Stromal cell of bone marrow (primary cell): ENCODE data around the gene UNK.
"Not testable (repeated sequence)": the region's sequence is repeated elsewhere in the genome, so short reads cannot be mapped to it uniquely, and the experiment has no call there.

Source experiments
- DNase-seq: peaks from one replicate; pipeline ENCODE4 v3.0.0-alpha.2; 2012; ENCODE audit warnings: low read depth

The UNK gene

DNA sequence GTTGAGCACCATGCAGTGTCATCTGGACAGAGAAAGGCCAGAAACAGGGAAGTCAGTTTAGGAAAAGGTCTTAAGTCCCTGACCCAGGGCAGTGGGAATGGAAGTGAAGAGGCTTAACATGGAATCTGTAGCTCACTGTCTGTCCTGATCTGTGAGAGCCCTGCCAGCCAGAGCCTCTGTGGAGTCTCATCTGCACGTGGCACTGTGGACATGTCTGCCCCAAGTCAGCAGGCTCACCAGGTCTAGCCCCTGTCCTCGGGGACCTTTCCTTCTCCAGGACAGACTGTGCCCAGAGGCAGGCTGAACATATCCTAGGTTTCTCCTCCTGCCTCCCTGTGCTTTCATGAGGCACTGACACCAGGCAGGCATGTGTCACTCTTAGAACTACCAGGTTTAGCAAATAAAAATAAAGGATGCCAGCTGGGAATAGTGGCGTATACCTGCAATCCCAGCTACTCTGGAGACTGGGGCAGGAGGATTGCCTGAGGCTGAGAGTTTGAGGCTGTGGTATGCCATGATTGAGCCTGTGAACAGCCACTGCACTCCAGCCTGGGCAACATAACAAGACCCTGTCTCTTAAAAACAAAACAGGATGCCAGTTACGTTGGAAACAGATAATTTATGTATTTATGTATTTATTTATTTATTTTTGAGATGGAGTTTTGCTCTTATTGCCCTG lies 22.4 kb downstream of the UNK start:
- DNase-seq: no peak

GRCh38 chr17:75807861-75808260 lies 23.3 kb downstream of the UNK start:
- no peak for DNase-seq

GRCh38 chr17:75808549-75808904 lies 23.9 kb downstream of the UNK start:
- no peak for DNase-seq

DNA sequence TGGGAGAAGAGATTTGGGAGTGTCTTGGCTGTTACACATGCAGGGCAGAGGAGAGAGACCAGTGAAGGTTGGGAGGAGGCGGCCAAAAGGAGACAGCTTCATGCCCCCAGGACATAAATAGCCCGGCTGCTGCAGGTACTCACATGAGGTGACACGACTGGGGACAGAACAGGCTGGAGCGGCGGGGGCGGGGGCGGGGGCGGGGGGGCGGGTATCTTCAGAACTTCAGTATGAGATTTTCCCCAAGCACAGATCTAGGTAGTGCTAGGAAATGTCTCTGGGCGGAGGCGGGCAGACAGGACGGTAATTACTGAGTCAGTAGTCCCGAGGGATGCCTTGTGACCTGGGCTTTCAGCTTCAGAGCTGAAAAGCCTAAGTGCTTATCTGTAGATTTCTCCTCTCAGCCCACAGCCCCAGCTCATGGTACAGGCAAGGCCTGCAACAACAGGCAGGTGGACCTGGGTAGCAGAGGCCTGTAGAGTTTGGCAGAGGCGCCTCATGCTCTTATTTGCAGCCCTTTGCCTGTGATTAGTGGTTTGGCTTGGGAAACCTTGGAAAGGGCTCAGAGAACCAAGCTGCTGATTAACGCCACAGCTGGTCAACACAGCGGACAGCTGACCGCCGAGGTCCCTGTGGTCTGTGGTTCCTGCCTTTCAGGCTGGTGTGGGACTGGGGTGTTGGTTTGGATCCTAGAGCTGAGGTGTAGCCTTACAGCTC lies 24.5 kb downstream of the UNK start:
- peak; percentile 84 for DNase-seq

GRCh38 chr17:75809631-75810111 lies 25.1 kb downstream of the UNK start:
- no peak for DNase-seq

DNA sequence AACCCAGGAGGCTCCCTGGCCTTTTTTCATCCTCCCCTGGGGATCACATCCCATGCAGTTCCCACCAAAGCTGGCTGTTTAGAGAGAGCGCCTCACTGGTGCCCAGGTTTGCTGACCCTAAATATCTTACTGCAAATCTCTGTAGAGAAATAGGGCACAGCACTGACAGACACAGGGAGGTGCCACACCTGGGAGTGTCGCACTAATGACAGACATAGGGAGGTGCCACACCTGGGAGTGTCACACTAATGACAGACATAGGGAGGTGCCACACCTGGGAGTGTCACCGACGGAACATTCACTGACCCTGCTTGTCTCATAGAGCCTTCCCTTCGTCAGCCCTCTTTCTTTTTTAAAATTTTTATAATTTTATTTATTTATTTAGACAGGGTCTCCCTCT lies 25.6 kb downstream of the UNK start:
- DNase-seq: no peak

DNA sequence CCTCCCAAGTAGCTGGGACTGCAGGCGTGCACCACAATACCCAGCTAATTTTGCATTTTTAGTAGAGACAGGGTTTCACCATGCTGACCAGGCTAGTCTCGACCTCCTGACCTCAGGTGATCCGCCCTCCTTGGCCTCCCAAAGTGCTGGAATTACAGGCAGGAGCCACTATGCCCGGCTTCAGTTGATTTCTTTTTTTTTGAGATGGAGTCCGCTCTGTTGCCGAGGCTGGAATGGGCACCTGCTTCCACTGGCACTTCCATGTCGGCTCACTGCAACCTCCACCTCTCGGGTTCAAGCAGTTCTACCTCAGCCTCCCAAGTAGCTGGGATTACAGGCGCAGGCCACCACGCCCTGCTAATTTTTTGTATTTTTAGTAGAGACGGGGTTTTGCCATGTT lies 26.1 kb downstream of the UNK start:
- DNase-seq: not testable (repeated sequence)

DNA sequence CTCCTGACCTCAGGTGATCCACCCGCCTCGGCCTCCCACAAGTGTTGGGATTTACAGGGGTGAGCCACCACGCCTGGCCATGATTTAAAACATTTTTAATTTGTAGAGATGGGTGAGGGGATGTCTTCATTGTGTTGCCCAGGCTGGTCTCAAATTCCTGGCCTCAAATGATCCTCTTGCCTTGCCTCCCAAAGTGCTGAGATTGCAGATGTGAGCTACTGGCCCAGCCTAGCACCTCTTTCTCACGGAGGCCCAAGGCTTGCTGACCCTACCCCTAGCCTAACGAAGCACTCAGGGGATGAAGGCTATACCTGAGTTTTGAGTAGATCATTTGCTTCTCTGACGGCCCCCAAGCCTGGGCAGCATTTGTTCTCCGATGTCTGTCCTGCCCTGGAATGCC lies 26.6 kb downstream of the UNK start:
- no peak for DNase-seq

DNA sequence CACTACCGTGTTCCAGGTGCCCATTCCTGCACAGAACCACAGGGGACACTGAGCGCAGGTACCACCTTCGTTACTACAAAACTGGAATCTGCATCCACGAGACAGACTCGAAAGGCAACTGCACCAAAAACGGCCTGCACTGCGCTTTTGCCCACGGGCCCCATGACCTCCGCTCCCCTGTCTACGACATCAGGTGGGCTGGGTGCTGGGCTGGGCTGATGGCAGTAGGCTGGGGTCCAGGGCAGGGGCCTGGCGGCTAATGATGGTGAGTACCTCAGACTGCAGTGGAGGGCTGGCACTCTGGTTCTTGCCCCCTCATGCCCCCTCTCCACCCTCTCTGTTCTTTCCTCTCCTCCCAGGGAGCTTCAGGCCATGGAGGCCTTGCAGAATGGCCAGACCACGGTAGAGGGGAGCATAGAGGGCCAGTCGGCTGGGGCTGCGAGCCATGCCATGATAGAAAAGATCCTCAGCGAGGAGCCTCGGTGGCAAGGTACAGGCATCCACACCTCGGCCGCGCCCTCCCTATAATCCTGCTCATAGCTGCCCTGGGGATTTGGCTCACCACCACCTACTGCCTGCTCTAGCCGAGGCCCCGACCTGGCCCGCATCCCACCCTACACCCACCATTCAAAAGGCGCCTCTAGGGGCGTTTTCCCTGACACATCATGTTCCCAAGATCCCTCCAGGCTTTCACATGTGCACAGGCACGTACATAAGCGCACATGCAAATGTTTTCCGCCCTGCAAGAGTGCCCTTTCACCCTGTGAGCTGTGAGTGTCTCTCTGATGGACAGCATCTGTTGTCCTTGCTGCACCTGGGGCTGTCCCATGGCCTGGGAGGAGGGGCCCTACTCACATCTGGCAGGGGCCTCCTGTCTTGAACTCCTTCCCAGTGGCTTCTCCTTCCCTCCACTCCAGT lies 27.7 kb downstream of the UNK start:
- DNase-seq: no peak

DNA sequence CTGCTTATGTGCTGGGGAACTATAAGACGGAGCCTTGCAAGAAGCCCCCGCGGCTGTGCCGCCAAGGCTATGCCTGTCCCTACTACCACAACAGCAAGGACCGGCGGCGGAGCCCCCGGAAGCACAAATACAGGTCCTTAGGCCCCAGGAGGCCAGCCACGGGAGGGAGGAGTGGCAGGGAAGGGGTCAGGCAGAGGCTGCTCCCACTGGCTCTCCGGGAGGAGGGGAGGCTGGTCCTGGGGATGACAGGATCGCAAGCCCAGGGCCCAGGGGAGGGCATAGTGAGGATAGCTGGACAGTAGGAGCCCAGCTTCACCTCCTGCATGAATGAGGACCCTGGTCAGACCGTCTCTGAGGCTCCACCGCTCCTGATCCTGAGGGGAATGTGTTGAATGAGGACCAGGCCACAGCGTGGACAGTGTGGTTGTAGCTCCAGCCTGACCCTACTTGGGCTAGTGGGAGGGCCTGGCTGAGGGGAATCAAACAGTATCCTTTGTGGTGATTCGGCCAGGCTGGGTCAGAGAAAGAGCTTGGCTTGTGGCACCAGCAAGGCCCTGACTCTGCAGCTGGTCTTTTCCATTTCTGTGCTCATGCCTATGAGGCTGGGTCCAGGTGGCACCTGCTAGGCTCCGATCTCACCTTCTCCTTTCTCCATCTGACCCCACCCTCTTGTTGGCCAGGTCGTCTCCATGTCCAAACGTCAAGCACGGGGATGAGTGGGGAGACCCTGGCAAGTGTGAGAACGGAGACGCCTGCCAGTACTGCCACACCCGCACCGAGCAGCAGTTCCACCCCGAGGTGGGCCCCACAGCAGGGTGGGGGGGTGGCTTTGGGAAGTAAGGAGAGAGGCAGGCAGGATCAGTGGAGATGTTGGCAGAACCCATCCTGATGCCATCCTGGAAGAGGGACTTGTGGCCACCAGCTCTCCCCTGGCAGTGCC lies 28.7 kb downstream of the UNK start:
- DNase-seq: no peak

DNA sequence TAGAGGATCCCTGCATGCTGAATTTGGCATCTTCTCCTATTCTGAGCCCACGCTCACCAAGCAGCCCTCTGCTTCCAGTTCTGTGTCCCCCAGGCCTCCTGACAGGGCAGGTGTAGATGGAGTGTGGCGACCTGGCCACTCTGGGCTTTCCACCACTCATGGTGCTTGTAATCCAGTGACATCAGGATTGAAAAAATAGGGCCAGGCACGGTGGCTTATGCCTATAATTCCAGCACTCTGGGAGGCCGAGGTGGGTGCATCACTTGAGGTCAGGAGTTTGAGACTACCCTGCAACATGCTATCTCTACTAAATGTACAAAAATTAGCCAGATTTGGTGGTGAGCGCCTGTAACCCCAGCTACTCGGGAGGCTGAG lies 29.4 kb downstream of the UNK start:
- DNase-seq: no peak

DNA sequence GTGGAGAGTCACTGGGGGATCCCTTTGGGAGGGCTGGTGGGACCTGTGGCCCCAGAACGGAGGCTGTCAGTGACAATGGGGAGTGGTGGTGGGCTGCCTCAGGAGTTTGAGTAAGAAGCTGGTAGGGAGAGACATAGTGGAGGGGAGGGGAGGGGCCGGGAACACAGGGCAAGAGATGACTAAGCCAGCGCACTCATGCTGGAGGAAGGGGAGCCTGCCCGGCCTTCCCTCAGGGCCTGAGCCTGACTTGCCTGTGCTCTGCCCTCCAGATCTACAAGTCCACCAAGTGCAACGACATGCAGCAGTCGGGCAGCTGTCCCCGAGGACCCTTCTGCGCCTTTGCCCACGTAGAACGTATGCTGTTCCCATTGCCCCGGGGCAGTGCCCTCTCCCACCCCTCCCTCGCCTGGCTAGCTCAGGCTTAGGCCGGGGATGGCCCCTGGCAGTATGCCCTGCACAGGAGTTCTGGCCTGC lies 30.3 kb downstream of the UNK start:
- DNase-seq: no peak

DNA sequence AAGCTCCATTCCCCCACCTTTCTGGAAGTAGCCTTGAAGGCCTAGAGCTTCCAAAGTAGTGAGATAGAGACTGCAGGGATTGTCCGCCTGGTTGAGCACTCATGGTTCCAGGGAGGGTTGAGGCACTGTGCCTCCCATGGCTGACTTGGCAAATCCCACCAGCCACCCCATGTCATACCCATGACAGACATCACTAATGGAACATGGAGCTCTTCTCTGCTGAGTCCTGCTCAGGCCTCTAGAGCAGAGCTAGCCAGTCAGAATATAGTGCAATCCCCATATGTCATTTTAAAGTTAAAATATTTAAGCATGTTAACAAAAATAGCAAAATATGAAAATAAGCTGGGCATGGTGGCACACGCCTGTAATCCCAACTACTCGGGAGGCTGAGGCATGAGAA lies 30.8 kb downstream of the UNK start:
- DNase-seq: no peak

GRCh38 chr17:75816693-75817092 lies 32.1 kb downstream of the UNK start:
- no peak for DNase-seq

DNA sequence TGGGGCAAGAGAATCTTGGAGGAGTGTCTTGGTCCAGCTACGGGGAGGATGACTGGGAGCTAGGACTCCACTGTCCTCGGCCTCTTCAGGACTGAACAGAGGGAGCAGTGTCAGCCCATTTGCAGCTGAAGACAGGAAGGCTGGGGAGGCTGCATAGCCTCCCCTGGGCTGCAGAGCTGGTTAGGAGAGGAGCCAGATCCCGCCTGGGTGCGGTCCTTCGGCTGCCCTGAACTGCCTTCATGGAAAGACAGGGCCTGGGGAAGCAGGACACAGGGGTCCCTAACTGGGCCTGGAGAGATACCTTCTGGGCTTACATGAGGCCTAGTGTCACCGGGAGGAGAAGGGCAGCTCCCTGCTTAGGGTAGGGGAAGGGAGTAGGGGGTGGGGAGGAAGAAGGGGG lies 33.0 kb downstream of the UNK start:
- no peak for DNase-seq

DNA sequence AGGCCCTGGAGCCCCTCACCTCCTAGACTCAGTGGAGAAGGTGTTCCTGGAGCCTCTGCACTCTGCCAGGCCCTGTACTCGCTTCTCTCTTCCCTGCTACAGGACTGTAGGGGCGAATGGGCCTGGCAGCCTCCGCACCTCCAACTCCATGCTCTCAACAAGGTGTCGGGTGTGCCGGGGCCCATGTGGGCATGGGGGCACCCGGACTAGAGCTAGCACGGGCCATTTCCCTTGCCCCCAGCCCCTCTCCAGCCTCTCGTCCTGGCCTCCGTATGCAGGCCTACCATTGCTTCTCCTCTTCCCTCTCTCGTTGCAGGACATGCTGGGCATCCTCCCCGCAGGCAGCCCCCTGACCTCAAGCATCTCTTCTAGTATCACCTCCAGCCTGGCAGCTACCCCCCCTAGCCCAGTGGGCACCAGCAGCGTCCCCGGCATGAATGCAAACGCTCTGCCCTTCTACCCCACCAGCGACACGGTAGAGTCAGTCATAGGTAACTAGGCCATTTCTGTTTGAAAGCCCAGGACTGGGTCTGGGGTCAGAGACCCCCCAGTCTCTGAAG lies 33.8 kb downstream of the UNK start:
- no peak for DNase-seq

- DNase-seq: no peak
Observed at GRCh38 chr17:75819116-75819515, 34.5 kb downstream of the UNK start.

DNA sequence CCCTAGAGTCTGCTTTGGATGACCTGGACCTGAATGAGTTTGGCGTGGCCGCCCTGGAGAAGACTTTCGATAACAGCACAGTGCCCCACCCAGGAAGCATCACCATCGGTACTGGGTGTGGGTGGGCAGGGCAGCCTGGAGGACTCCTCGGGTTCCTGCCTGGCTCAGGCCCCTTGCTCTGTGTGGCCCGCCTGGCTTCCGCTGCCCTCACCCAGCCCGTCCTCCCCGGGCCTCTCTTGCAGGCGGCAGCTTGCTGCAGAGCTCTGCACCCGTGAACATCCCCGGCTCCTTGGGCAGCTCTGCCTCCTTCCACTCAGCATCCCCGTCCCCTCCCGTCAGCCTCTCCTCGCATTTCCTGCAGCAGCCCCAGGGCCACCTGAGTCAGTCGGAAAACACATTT lies 35.1 kb downstream of the UNK start:
- DNase-seq: no peak

DNA sequence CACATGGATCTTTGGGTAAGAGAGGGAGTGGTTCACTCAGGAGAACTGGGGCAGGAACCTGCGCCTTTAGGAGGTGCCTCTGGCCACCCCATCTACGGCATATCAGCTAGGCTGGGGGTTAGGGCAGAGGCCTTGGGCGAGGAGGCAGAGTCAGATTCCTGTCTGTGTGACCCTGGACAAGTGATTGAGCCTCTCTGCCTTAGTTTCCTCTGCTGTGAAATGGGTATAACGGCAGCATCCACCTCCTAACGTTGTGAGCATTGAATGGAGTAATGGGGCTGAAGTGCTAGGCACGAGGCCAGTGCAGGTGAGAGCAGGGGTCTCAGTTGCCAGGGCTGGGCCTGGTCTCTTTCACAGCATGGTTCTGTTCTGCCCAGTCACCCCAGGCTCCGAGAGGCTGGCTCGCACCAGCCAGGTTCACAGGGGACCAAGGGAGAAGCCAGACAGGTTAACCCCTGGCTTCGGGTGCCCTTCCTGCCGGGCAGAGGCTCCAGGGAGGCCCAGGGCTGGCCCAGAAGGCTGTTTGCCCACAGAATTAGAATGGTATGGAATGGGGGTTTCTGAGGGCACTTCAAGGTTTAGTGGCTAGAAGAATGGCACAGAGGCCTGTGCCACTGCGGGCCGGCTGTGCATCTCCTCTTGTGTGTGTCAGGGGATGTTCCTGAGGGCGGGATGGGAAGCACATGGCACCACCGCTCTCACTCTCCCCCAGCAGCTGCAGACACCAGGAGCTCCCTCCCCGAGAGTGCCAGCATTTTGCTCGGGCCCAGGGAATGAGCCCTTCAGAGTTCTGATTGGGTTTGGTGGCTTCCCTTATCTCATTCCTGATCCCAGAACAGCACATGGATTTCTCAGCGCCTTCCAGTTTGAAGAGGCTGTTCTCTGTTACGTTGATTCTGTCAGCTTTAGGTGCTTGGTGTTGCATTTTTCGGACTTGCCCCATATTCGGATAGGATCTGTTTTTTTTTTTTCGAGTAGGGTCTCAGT lies 35.8 kb downstream of the UNK start:
- DNase-seq: no peak

DNA sequence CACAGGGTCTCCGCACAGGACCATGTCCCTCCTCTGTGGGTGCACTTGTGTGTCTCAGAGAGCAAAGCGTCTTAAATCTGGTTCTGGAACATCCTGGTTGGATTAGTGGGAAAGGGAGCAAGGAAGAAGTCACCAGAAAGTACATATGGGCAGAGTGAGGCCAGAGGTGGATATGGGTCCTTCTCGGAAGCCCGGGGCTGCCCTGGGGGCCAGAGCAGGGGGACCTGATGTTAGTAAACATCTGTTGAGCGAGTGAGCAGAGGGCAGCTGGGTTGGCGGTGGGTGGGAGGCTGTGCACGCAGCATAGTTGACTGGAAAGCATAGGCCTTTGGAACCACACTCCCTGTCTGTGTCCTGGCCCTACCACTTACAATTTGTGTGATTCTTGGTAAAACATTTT lies 36.9 kb downstream of the UNK start:
- DNase-seq: no peak
